AG10803 (cell line): ENCODE data around the gene SMARCA2.

Source experiments
- DNase-seq: peaks from one replicate; pipeline ENCODE4 v3.0.0; 2010; ENCODE audit warnings: low read depth
- H3K4me3 ChIP-seq: 2 replicates; pipeline ENCODE4 v1.5.1; 2011; ENCODE audit warnings: mild to moderate bottlenecking, low read length, control low read depth
- TF ChIP-seq, protein P1 (sequence below): conservative IDR thresholded peaks from 2 replicates; pipeline ENCODE4 v1.5.1; 2011; ENCODE audit warnings: mild to moderate bottlenecking, low read length, control low read depth, inconsistent platforms

Gene SMARCA2

GRCh38 chr9:2157277-2158110, 142.3 kb downstream of the SMARCA2 start:
- TF ChIP-seq, protein P1, sequence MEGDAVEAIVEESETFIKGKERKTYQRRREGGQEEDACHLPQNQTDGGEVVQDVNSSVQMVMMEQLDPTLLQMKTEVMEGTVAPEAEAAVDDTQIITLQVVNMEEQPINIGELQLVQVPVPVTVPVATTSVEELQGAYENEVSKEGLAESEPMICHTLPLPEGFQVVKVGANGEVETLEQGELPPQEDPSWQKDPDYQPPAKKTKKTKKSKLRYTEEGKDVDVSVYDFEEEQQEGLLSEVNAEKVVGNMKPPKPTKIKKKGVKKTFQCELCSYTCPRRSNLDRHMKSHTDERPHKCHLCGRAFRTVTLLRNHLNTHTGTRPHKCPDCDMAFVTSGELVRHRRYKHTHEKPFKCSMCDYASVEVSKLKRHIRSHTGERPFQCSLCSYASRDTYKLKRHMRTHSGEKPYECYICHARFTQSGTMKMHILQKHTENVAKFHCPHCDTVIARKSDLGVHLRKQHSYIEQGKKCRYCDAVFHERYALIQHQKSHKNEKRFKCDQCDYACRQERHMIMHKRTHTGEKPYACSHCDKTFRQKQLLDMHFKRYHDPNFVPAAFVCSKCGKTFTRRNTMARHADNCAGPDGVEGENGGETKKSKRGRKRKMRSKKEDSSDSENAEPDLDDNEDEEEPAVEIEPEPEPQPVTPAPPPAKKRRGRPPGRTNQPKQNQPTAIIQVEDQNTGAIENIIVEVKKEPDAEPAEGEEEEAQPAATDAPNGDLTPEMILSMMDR = no peak
- DNase-seq = peak; percentile 57
- peak overlapping the region; percentile 55 for H3K4me3 ChIP-seq

DNA sequence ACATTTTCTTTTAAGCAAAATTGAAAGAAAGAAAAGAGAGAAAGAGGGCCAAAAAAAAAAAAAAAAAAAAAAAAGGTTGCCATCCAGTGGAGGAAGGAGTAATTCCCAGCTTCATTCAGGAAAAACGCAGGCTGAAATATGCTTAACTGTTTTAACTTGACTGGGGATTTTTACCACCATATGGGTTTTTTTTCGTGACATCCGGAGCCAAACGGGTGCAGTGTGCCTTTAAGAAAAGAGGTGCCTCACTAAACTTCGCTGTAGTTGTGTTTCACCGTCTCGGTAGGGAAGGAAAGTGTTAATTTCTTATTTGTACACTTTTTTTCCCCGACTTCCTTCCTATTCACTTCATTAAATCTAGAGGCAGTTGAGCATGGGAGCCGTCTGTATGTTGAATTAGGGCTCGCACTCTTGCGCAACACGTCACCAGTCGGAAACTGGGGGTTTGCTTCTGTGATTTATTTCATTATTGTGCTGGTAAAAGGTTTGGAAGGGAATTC, 143.0 kb downstream of the SMARCA2 start:
- peak; percentile 58 for DNase-seq
- TF ChIP-seq, protein P1 = peak; percentile 24
- H3K4me3 ChIP-seq = peak overlapping the region; percentile 55

GRCh38 chr9:2158766-2159430, 143.8 kb downstream of the SMARCA2 start:
- H3K4me3 ChIP-seq = peak overlapping the region; percentile 55
- no peak for DNase-seq
- TF ChIP-seq, protein P1 = no peak

GRCh38 chr9:2159521-2160454, 144.6 kb downstream of the SMARCA2 start:
- TF ChIP-seq, protein P1 = no peak
- peak overlapping the region; percentile 55 for H3K4me3 ChIP-seq
- DNase-seq = peak; percentile 13

DNA sequence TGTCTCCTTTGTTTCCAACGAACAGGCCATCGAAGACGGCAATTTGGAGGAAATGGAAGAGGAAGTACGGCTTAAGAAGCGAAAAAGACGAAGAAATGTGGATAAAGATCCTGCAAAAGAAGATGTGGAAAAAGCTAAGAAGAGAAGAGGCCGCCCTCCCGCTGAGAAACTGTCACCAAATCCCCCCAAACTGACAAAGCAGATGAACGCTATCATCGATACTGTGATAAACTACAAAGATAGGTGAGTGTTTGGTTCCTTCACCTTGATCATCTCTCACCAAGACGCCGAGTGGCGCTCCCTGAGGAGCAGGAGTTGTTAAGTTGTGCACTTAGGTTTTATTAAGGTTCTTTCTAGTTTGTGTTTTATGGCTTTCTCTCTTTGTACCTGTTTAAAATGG, 146.5 kb downstream of the SMARCA2 start:
- TF ChIP-seq, protein P1 = no peak
- DNase-seq = no peak
- no peak overlapping the region for H3K4me3 ChIP-seq

DNA sequence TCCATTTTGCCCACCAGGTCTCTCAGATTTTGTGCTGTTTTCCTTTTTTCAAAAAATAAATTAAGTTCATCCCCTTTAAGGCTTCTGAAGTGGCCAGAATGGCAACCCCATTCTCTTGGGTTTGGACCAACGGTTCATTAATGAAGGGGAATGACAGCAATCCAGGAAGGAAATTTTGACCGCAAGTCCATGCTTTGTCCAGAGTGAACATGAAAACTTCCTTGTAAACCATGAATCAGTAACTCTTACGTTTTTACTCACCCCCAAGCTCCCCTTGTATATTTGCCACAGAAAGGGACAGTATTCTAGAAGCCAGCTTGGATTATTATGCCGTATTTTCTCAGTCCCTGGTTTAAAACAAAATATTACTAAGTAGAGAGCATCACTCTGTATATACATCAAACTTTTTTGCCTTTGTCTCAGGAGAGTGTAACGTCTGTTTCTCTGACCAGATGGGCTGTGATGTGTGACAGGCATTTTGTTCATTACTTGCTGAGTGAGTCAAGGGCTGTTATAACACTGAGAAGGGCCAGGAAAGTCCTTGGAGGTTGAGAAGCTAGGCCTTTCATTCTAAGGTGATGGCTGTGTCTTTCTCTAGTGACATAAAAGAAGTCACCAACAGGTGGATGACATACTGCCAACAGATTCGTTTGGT, 148.2 kb downstream of the SMARCA2 start:
- DNase-seq = peak; percentile 21
- TF ChIP-seq, protein P1 = no peak
- H3K4me3 ChIP-seq = no peak overlapping the region
